Limb (tissue), 2 donors: ENCODE results near the gene DOCK8.
"Not testable (repeated sequence)": the region's sequence is repeated elsewhere in the genome, so short reads cannot be mapped to it uniquely, and the experiment has no call there.

Experiments
- DNase-seq, 2 donors: peaks; one replicate each; pipeline ENCODE4 v3.0.0-alpha.2; 2016; ENCODE audit errors: extremely low spot score in 2 of 2

The DOCK8 gene

DNA sequence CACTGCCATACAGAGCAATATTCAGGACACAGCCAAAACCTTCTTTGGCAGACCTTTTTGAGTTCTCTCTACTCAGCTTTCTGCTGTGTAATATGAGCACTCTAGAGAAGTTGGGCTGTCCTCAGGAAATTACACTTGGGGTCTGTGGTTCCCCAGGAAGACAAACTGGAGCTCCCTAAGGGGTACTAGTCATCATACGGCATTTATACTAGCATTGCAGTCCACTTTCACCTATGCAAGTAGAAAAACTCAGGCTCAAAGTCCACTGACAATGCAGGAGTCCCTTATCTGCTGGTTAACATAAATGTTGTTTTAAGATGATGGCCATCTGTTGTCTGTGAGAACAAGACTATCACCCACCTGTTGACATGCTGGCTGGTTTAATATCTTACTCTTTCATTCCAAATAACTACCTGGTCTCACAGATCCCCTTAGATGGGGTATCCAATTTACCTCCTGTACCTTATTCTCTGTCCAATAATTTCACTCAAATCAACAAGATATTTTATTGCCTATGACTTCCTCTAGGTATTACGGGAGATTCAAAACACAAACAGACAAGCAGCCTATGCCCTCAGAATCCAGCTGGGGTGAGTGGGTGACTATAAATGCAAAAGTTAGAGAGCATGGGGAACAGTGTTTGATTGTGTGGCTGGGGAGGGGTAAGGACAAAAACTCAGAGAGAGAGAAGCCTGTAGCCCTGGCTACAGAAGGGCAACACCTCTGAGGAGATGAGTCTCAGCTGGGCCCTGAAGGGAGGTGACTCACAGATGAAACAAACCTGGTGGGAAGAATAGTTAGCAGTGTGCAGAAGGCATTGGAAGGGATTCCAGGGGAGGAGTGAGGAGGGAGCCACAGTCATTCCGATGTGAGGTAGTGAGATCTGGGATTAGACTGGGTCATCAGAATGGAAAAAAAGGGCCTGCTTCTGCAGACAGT lies 10.2 kb downstream of the DOCK8 start:
- DNase-seq = no peak

DNA sequence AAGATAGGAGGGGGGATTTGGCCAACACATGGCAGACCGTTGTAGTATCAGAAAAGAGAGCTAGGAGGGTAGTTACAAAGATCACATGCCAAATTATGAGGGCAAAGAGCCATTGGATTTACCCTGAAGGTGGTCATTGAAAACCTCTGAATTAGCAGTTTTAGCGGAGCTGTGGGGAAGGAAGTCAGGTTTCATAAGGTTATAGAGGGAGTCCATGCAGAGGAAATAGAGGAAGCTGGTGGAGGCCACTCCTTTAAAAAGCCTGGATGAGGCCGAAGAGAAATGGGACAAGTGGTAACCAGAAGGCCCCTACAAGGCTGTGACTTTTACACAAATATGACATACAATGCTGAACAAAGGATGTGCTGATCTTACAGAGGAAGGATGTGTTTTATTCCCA lies 13.2 kb downstream of the DOCK8 start:
- DNase-seq = no peak

DNA sequence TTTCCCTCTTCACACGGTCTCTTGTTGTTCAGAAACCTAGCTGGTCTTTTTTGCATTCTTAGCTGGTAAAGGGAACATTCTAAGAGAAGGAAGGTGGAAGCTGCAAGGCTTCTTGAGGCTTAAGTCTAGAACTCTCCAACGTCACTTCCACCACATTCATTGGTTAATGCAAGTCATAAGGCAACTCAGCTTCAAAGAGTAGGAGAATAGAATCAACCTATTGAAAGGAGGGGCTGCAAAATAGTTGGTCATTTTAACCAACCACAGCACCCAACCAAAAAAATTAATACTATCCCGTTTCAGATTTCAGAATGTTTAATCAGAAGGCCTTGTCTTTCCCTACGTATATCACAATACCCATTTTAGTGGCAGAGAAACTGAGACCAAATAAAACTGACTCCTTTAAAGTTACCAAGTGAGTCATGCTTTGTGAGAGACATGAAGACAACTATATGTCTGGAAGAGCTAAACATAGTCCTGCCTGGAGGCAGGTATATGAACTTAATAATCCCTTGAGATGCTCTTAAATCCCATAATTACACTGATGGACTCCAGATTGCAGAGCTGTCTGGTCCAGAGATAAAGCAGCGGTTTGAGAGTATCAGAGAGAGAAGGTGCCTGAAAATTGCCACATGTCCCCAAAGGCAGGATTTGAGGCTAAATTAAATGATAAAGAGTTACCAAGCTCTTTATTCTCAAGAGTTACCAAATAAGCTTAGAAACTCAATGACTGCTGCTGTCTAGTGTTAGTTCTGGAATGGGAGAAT lies 14.4 kb downstream of the DOCK8 start:
- no peak for DNase-seq

DNA sequence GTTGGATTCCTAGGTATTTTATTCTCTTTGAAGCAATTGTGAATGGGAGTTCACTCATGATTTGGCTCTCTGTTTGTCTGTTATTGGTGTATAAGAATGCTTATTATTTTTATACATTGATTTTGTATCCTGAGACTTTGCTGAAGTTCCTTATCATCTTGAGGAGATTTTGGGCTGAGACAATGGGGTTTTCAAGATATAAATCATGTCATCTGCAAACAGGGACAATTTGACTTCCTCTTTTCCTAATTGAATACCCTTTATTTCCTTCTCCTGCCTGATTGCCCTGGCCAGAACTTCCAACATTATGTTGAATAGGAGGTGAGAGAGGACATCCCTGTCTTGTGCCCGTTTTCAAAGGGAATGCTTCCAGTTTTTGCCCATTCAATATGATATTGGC lies 17.0 kb downstream of the DOCK8 start:
- not testable (repeated sequence) for DNase-seq

DNA sequence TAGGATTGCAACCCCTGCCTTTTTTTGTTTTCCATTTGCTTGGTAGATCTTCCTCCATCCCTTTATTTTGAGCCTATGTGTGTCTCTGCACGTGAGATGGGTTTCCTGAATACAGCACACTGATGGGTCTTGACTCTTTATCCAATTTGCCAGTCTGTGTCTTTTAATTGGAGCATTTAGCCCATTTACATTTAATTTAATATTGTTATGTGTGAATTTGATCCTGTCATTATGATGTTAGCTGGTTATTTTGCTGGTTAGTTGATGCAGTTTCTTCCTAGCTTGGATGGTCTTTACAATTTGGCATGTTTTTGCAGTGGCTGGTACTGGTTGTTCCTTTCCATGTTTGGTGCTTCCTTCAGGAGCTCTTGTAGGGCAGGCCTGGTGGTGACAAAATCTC lies 19.0 kb downstream of the DOCK8 start:
- not testable (repeated sequence) for DNase-seq

DNA sequence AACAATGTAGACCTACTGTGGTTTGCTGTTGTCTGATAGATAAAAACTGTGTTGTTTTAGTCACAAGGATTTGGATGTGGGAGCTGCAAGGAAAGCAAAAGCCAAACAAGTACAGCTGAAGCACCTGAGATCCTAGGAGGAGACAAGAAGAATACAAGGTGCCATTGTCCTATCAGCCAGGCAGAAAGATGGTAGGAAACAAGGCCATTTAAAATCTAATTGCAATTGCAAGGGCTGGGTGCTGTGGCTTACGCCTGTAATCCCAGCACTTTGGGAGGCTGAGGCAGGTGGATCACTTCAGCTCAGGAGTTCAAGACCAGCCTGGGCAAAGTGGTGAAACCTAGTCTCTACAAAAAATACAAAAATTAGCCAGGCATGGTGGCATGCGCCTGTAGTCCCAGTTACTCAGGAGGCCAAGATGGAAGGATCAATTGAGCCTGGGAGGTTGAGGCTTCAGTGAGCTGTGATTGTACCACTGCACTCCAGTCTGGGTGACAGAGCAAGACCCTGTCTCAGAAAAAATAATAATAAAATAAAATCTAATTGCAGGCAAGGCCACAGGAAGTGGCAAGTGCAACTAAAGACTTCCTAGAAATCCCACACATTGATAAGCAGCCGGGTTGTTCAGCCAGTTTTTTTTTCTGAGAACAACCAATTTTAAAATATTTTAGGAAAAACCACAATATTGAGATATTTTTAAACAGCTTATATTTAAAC lies 22.6 kb downstream of the DOCK8 start:
- no peak for DNase-seq

DNA sequence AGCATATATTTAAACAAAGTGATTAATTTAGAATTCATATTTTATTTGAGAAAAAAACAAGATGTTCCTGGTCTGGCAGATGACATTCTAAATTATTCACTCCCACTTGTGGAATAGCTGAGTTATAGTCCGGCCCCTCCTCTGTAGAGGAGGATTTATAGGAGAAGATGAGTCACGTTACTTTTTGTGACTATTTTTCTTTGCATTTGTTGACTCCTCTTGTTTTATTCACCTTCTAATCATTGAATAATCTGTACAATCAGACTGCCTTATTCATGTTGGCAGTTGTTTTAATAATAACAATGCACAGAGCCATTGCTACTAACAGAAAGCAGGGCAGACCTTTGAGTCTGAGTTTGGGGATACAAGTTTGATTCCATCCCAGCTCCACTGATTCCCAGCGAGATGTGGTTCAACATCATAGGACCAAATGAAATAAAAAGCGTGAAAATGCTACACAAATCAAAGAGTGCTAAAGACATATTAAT lies 23.2 kb downstream of the DOCK8 start:
- no peak for DNase-seq

DNA sequence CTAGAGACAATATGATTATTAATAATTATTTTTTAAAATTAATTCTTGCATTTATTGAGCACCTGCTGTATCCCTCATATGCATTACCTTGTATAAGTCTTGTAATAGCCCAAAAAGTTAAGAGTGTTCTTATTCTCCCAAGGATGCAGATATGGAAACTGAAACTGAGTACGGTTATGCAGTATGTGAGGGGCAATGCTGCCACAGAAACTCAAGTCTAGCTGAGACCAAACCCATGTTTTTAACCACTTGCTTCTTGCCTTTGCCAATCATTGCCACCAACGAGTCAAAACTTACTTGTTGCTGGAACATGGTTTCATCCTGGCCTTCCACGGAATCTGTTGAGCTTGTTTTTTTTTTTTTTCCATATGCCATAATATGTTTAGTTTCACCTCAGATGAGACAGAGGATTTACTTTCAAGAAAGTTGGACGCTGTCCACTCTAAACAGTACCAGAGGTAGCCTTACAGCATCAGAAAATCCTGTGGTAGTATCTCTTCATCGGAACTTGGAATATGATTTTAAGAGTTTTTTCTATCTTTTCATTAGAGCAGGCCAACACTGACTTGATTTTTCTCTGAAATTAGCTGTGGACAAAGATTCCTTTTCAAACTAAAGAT lies 27.9 kb downstream of the DOCK8 start:
- no peak for DNase-seq

DNA sequence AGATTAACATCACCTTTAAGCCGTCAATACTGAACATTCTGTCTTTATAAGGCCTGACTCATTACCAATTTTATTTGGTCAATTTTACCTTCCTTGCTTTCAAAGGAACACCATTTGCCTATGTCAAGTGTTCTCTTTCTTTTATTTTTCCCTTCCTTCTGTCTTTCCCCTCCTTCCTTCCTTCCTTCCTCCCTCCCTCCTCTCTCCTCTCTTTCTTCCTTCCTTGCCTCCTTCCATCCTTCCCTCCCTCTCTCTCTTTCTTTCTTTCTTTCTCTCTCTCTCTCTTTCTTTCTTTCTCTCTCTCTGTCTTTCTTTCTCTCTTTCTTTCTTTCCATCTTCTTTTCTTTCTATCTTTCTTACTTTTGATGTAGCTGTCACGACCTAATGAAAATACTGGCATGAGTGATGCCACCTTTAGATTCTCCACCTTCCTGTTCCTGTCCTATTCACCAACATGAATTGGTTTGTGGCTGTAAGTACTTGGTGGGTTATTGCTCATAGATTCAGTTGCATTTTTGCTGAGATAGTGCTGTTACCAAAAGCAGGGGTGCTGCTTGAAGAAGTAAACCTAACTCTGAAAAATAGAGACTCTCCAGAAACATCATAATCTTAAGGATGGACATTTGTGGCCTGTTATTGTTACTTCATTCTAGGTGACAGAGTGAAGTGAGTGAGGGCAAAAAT lies 33.8 kb downstream of the DOCK8 start:
- no peak for DNase-seq

DNA sequence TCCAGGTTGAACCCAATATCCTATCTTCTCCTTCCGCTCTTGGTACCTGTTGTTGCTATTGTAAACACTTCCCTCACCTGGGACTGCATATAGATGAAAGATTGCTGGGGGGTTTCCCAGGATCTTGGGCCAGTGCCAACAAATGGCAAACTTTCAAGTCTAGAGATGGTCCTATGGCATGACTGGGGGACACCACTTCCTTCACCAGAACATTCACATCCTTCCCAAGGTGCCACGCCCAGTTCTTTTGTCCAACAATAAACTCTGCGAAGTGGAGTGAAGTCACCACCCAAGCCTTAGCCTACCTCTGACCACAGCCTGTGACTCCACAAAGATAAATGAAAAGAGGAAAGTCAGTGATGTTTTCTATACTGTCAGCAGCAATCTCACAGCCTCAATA lies 34.4 kb downstream of the DOCK8 start:
- DNase-seq = no peak

DNA sequence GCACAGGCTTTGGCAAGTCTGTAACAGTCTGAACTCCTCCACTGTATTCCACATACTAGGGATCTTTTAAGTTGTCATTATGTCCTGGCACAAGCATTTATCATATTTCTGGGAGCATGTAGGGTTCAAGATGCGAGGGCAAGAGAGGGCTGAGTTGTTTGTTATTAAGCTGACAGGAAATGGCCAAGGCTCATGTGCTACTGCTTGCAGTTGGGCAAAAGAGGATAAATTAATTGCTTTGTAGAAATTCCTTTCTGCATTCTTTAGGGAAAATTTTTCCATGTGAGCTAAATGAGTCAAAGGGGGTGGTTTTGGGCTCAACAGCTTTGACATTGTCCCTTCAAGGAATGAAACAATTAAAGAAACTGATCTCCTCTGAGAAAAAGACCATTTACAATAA lies 35.4 kb downstream of the DOCK8 start:
- no peak for DNase-seq

DNA sequence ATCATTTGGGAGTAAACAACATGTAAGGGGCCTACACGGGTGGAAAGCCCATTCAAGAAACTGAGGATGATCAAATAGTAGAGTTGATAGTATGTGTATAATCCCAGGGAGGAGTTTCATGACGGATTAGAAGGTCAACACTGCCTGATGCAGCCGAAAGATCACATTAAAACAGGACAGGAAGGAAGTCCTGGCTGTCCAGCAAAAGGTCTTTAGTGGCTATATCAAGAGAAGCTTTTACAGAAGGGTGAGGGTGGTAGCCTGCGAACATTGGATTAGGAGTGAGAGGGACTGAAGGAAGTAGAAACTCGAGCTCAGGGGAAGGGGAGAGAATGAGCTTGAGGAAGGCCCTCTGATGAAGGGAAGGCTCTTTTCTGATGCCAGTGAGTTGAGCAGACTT lies 36.0 kb downstream of the DOCK8 start:
- DNase-seq = no peak

DNA sequence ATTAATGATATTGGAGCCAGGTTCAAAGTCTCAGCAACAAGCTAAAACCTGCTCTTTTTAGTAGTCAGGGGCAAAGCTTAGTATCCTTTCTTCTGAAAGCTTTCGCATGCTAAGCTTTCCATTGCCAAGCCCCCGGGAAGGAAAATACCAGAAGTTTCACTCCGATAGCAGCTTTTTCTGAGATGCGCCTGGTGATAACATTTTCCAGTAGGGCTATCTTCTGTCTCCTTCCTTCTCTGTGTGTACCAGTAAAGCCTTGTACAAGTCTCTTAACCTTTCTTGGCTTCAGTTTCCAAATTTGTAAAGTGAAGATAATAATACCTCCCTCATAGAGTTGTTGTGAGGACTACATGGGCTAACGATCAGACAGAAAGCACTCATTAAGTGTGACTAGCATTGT lies 36.7 kb downstream of the DOCK8 start:
- DNase-seq = no peak

DNA sequence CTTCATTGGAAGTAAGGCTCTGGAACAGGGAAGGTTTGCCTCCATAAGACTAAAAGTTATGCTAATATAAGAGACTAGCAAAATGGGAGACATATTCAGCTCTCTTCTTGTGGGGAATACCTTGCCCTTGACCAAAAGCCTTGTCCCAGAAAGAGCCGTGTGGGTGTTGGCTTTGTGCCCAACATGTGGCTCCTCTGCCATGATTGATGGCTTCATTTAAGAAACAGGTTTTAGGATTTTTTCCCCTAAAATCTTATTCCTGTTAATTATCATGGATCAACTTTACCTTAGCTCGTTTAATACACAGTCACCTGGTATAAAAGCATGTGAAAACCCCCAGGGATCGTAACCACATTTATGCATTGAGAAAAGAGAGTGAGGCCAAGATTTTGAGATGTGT lies 38.9 kb downstream of the DOCK8 start:
- DNase-seq = no peak

DNA sequence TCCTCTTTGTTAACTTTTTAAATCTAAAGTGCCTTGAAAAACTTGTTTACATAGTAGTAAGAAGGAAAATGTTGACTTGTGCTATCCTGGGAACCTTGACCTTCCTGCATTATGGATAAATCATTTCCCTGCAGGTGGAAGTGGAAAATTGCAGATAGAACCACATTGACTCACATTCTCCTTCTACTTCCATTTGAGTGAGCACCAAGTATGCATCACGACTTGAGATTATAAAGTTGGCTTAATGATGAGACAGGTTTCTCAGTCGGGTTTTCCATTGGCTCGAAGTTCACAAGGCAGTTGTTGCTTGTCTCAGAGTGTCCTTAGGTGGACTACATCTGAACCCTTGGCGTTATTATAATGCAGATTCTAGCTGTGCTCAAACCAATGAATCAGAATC lies 39.9 kb downstream of the DOCK8 start:
- no peak for DNase-seq

DNA sequence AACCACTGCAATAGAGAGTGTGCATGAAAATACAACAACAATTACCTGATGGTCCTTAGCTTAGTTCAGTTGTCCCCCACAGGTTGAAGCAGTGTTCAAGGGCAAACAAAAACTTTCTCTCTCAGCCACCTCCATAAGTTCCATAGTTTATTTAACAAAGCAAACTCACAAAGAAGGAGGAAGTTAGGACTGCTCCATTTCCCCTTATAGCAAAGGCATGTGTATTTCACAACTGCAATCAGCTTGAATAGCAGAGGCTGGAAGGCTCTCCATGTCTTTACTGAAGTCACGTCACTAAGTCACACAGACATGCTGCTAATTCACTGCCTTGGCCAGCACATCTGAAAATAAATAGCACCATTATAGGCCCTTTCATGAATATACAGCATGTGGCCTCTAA lies 43.3 kb downstream of the DOCK8 start:
- DNase-seq = no peak

DNA sequence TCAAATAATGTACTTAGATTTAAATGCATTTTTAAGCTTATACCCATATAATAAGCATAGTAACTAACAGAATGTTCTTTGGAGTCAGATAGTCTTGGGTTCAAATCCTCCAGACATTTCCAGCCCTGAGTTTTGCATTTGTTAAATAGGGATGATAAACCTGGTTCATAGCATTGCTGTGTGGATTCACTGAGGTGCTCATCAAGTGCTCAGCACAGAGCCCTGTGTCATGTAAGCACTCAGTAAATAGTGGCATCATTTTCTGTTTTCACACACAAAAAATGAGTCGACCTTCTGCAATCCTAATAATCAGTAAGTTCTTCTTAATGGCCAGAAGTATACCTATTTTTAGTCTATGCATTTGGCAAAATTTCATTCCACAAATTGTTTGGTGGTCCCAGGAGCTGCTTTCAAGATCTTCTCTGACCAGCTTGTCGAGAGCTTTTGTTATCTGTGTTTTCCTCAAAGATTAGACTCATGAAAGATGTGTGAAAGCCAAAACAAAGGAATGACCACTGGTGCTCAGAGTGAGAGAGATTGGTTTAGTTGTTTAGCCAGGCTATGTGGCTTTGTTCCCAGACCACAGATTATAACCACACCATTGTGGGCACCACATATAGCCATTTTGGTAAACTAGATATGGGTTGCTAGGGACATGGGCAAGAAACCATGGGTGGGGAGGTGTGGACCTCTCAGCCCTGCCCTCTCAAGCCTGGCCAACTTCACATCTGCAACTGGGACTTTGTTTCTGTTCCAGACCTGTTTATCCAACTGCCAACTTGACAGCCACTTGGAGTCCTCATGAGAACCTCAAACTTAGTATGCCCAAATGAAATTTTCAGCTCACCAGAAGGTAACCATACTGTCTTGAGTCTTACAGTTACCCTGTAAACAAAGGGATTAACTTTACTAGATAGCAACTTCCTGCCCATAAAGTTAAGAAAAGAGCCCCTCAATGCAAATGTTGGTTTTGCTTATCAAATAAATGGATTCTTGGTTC lies 45.0 kb downstream of the DOCK8 start:
- no peak for DNase-seq

DNA sequence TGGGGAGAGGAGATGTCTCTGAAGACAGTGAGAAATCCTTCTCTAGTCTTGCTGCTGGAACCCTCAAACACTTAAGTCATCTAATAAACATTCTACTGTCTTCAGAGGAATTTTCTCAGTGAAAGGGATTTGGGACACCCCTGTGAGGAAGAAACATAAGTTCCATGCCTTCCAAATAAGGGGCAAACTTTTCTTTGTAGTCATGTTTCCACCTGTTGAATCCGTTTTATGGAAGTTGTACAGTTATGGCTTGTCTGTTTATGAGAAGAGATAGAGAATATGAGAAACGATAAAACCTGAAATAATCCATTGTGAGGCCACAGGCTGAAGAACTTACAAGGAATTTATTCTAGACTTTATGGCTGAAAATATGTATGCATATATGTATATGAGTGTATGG lies 49.6 kb downstream of the DOCK8 start:
- no peak for DNase-seq

DNA sequence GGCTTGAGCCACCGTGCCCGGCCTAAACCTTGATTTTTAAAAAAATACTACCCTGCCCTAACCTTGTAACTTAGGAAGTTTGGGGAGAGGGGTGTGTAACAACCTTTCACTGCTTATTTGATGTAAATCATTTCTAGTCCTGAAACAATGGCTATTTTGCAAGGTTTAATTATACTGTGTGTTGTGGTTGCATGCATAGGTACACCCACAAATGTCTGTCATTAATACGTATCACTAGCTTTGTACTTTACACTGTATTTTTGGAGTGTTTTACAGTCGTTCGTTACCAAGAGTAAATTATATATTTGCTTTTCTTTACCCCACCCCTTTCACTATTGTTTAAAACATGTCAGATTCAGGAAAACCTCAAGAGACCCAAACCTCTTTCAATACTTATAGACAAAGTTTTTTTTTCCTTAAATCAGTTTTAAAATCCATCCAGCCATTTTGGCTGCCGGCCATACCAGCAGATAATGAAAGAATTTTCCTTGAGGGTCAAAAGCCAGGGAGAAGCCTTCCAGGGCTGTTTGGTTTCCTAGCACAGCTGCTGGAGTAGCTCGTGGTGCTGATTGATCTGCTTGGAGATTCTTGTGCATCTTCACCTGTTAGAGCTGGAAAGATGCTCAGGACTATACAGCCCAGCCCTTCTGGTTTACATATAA lies 50.7 kb downstream of the DOCK8 start:
- no peak for DNase-seq
